Renal cortical epithelial cell (primary cell): ENCODE data around the gene CR2. TPM values are rescaled to one million over a fixed set of nuclear protein-coding genes. Genes with fewer than 3 reads are reported as not detected.
"Not testable (repeated sequence)": the region's sequence is repeated elsewhere in the genome, so short reads cannot be mapped to it uniquely, and the experiment has no call there.

Source experiments
- DNase-seq: peaks from one replicate; pipeline ENCODE4 v3.0.0-alpha.2; 2011; ENCODE audit warnings: low read depth
- total RNA-seq: library from RNA; depleted of rRNA; stranded (reverse); fragments of >200 nt; gene quantifications from 2 replicates; pipeline ENCODE4 v1.2.3, GENCODE V29; 2014

Gene CR2
- total RNA-seq, 1 donor from 2014 or later, result not detected

- no peak for DNase-seq
Observed at GRCh38 chr1:207504438-207504837, 50.3 kb downstream of the CR2 start.

- DNase-seq, result no peak
Observed at GRCh38 chr1:207510444-207510843, 56.3 kb downstream of the CR2 start.

- no peak for DNase-seq
Observed at GRCh38 chr1:207514890-207515289, 60.8 kb downstream of the CR2 start.

- DNase-seq, result no peak
Observed at GRCh38 chr1:207516729-207517128, 62.6 kb downstream of the CR2 start.

- no peak for DNase-seq
Observed at GRCh38 chr1:207518608-207519236, 64.6 kb downstream of the CR2 start.

GRCh38 chr1:207519505-207520399, 65.6 kb downstream of the CR2 start:
- no peak for DNase-seq

GRCh38 chr1:207520400-207521345, 66.5 kb downstream of the CR2 start:
- DNase-seq, result not testable (repeated sequence)

- DNase-seq, result not testable (repeated sequence)
Observed at GRCh38 chr1:207525239-207525638, 71.1 kb downstream of the CR2 start.

GRCh38 chr1:207528401-207528800, 74.3 kb downstream of the CR2 start:
- DNase-seq, result not testable (repeated sequence)

- not testable (repeated sequence) for DNase-seq
Observed at GRCh38 chr1:207536263-207536662, 82.1 kb downstream of the CR2 start.

Other genes with a start within 250 kb of the CR2 start
- 16.6 and 21.0 TPM in 2 replicates for gene CD55, start 132.7 kb upstream of the CR2 start, total RNA-seq
- under 0.01 TPM in 1 of 2 replicates, not detected in the other for gene CR1, start 41.8 kb downstream of the CR2 start, total RNA-seq
- gene CR1L, start 190.8 kb downstream of the CR2 start, total RNA-seq, result not detected in 2 replicates